CD4-positive, alpha-beta T cell (primary cell): ENCODE data around the gene PKD1L1. TPM values are rescaled to one million over a fixed set of nuclear protein-coding genes. Genes with fewer than 3 reads are reported as not detected.

Experiments
- ATAC-seq: fragments of 200-7000 bp; cut with Tn5 transposase; one replicate; pipeline ENCODE4 v1.10.0; 2022; ENCODE audit warnings: mild to moderate bottlenecking; ENCODE audit not compliant: poor library complexity
- CTCF ChIA-PET: fragments of 350-600 bp; sonication (Branson Sonifier 250); formaldehyde crosslinking; loops from one replicate; lab custom pipeline; 2021; ENCODE audit warnings: antibody characterized with exemption, inconsistent platforms; lab: Charles Lee
- POLR2A ChIA-PET: fragments of 350-600 bp; sonication (Branson Sonifier 250); formaldehyde crosslinking; loops from one replicate; lab custom pipeline; 2021; ENCODE audit warnings: antibody characterized with exemption, inconsistent platforms; lab: Charles Lee
- DNase-seq, 14 experiments: peaks; one replicate each; pipeline ENCODE4 v3.0.0-alpha.2; 2013 to 2020; ENCODE audit warnings: mixed read lengths in 2 of 14
- H3K27ac ChIP-seq, 2 donors: one replicate each; pipeline versions ENCODE4 v1.5.1 to v1.7.0; 2013; ENCODE audit warnings: low read length in 2 of 2, low read depth in 1 of 2, mild to moderate bottlenecking in 1 of 2
- H3K27me3 ChIP-seq, 2 experiments: 1 replicate in 1 of 2; 2 replicates in 1 of 2; pipeline versions ENCODE4 v1.6.1 to v1.7.0; 2013; ENCODE audit warnings: low read length in 2 of 2, control low read depth in 1 of 2, mild to moderate bottlenecking in 1 of 2, moderate library complexity in 1 of 2; ENCODE audit not compliant: insufficient read depth in 2 of 2, control insufficient read depth in 1 of 2
- H3K36me3 ChIP-seq: one replicate; pipeline ENCODE4 v1.6.1; 2013; ENCODE audit warnings: low read length, control low read depth; ENCODE audit not compliant: insufficient read depth
- H3K4me1 ChIP-seq: one replicate; pipeline ENCODE4 v1.6.1; 2013; ENCODE audit warnings: low read length, control low read depth; ENCODE audit not compliant: insufficient read depth
- H3K4me3 ChIP-seq: one replicate; pipeline ENCODE4 v1.5.1; 2013; ENCODE audit warnings: mild to moderate bottlenecking, low read length, moderate library complexity
- H3K9me3 ChIP-seq, 2 experiments: 1 replicate in 1 of 2; 2 replicates in 1 of 2; pipeline versions ENCODE4 v1.6.1 to v1.7.0; 2013; ENCODE audit warnings: low read length in 2 of 2, mild to moderate bottlenecking in 2 of 2, control low read depth in 1 of 2, moderate library complexity in 1 of 2; ENCODE audit not compliant: control insufficient read depth in 1 of 2, insufficient read depth in 1 of 2
- H3K27ac Mint-ChIP-seq: one replicate; pipeline ENCODE4 v1.8.0; 2020; ENCODE audit warnings: mixed read lengths
- H3K27me3 Mint-ChIP-seq: one replicate; pipeline ENCODE4 v1.8.0; 2021; ENCODE audit warnings: mixed read lengths
- H3K36me3 Mint-ChIP-seq: one replicate; pipeline ENCODE4 v1.8.0; 2021; ENCODE audit warnings: low read depth, mixed read lengths
- H3K4me1 Mint-ChIP-seq: one replicate; pipeline ENCODE4 v1.8.0; 2021; ENCODE audit warnings: low read depth, mixed read lengths
- H3K4me3 Mint-ChIP-seq: one replicate; pipeline ENCODE4 v1.8.0; 2020; ENCODE audit warnings: mild to moderate bottlenecking, mixed read lengths
- H3K9me3 Mint-ChIP-seq: one replicate; pipeline ENCODE4 v1.8.0; 2020; ENCODE audit warnings: mixed read lengths
- CTCF ChIP-seq: fragments of 200-600 bp; IDR thresholded peaks from one replicate; pipeline ENCODE4 v1.8.0; 2022; ENCODE audit warnings: antibody characterized with exemption, mild to moderate bottlenecking
- intact Hi-C, 2 experiments: fragments of 100-400 bp; cut with DNase I in 1 of 2; cut with micrococcal nuclease in 1 of 2; formaldehyde crosslinking; loops; one replicate each; pipeline versions ENCODE4 v1.15.1 to v1.9.0; 2023 to 2025; cut with DNase I, micrococcal nuclease
- total RNA-seq, 174 experiments: library from RNA in 2 of 174; stranded (reverse) in 2 of 174; gene quantifications; one replicate each; pipeline ENCODE4 v1.2.3 and lab custom pipeline; 2021 to 2026

PKD1L1 gene
- total RNA-seq, 2 experiments from 2014 or later: 0.20 to 0.25 TPM

- Mint-ChIP-seq H3K27me3 (no peaks in the 10 kb centered on the region), H3K4me3 (no peak overlapping the region)
- CTCF ChIA-PET: no interaction called here
These were observed 11.1 kb downstream of the PKD1L1 start for GRCh38 chr7:47937065-47937687.

GRCh38 chr7:47936323-47936722 is 11.9 kb downstream of the PKD1L1 start:
- no peak for DNase-seq
- no peaks in the 10 kb centered on the region for H3K36me3 Mint-ChIP-seq
- no peaks in the 10 kb centered on the region for H3K36me3 ChIP-seq
- POLR2A ChIA-PET: no interaction called here
- no peak for ATAC-seq
- H3K4me3 Mint-ChIP-seq: no peak overlapping the region
- CTCF ChIA-PET: interaction anchor here (0.6 kb wide), 1 partner anchor 33 kb away, joined by 4 read pairs; no protein-coding TSS in a partner anchor
- intact Hi-C loops: no loop called here
- no peaks in the 10 kb centered on the region for H3K9me3 Mint-ChIP-seq
- H3K27ac Mint-ChIP-seq: no peak overlapping the region
- no peaks in the 10 kb centered on the region for H3K4me1 ChIP-seq
- TF ChIP-seq CTCF: no peak
- no peaks in the 10 kb centered on the region for H3K27me3 Mint-ChIP-seq
- no peaks in the 10 kb centered on the region for H3K4me1 Mint-ChIP-seq
- no peaks in the 10 kb centered on the region for H3K27me3 ChIP-seq
- H3K9me3 ChIP-seq: no peaks in the 10 kb centered on the region
- no peak overlapping the region for H3K4me3 ChIP-seq
- H3K27ac ChIP-seq: no peak overlapping the region

More at GRCh38 chr7:47937065-47937687, 11.1 kb downstream of the PKD1L1 start:
- intact Hi-C loops: no loop called here
- Mint-ChIP-seq H3K4me1 (no peaks in the 10 kb centered on the region), H3K36me3 (no peaks in the 10 kb centered on the region), H3K27ac (no peak overlapping the region), H3K9me3 (no peaks in the 10 kb centered on the region)
- no peak for TF ChIP-seq CTCF
- H3K36me3 ChIP-seq: no peaks in the 10 kb centered on the region
- no peak overlapping the region for H3K27ac ChIP-seq
- H3K9me3 ChIP-seq: no peaks in the 10 kb centered on the region
- H3K27me3 ChIP-seq: no peaks in the 10 kb centered on the region
- ATAC-seq (no peak), DNase-seq (peak in 1 of 14 experiments; percentile 10)
- H3K4me1 ChIP-seq: no peaks in the 10 kb centered on the region
- no peak overlapping the region for H3K4me3 ChIP-seq
- POLR2A ChIA-PET: no interaction called here

GRCh38 chr7:47935336-47935735 is 12.9 kb downstream of the PKD1L1 start:
- ATAC-seq (no peak), DNase-seq (no peak)
- intact Hi-C loops: no loop called here
- no peaks in the 10 kb centered on the region for H3K9me3 ChIP-seq
- H3K4me3 ChIP-seq: no peak overlapping the region
- no peaks in the 10 kb centered on the region for H3K36me3 ChIP-seq
- Mint-ChIP-seq H3K36me3 (no peaks in the 10 kb centered on the region), H3K9me3 (no peaks in the 10 kb centered on the region), H3K27ac (no peak overlapping the region), H3K4me1 (no peaks in the 10 kb centered on the region), H3K27me3 (no peaks in the 10 kb centered on the region), H3K4me3 (no peak overlapping the region)
- ChIA-PET POLR2A (no interaction called here), CTCF (no interaction called here)
- H3K4me1 ChIP-seq: no peaks in the 10 kb centered on the region
- H3K27ac ChIP-seq: no peak overlapping the region
- no peaks in the 10 kb centered on the region for H3K27me3 ChIP-seq
- TF ChIP-seq CTCF: no peak
